ENCODE results near the gene SLC2A4RG. TPM values are rescaled to one million over a fixed set of nuclear protein-coding genes. Genes with fewer than 3 reads are reported as not detected.
"Not testable (repeated sequence)": the region's sequence is repeated elsewhere in the genome, so short reads cannot be mapped to it uniquely, and the experiment has no call there.

SLC2A4RG gene
- total RNA-seq, 2 donors from 2014 or later: 69.3 to 108 TPM

- peaks cover 16% of the 10 kb centered on the region for H3K9me3 ChIP-seq (ENCODE audit: control insufficient read depth, low read length)
- no peak overlapping the region for H3K9ac ChIP-seq (ENCODE audit: extremely low read depth, low read length, poor library complexity, severe bottlenecking)
- H3K27ac Mint-ChIP-seq: no peak overlapping the region
- H3K27me3 Mint-ChIP-seq (ENCODE audit: insufficient read depth): no peaks in the 10 kb centered on the region
- no peak overlapping the region for H3K4me3 Mint-ChIP-seq
- peaks cover 55% of the 10 kb centered on the region for H3K36me3 ChIP-seq (ENCODE audit: control insufficient read depth, insufficient read depth, low read length)
- TF ChIP-seq CTCF (conservative IDR thresholded peaks at IDR 0.05): no peak
- no peaks in the 10 kb centered on the region for H3K27me3 ChIP-seq (ENCODE audit: control insufficient read depth, insufficient read depth, low read length, poor library complexity, severe bottlenecking)
- peaks cover 67% of the 10 kb centered on the region for H3K36me3 Mint-ChIP-seq (ENCODE audit: low read depth)
- no peaks in the 10 kb centered on the region for H3K4me1 Mint-ChIP-seq
- no peak overlapping the region for H3K4me3 ChIP-seq (ENCODE audit: low read length)
- peaks cover 19% of the 10 kb centered on the region for H3K9me3 Mint-ChIP-seq
- no peaks in the 10 kb centered on the region for H3K4me1 ChIP-seq (ENCODE audit: control insufficient read depth, insufficient read depth, low read length)
- 96 to 100% methylated on average over 1 of the region's 2 CpGs for WGBS, 2 experiments (ENCODE audit: insufficient coverage in 1 of 2, insufficient read length in 1 of 2)
- no peak overlapping the region for H3K27ac ChIP-seq (ENCODE audit: low read depth, low read length)
- DNase-seq: no peak
Measured at GRCh38 chr20:63718996-63719395, 20.6 kb upstream of the SLC2A4RG start.

DNA sequence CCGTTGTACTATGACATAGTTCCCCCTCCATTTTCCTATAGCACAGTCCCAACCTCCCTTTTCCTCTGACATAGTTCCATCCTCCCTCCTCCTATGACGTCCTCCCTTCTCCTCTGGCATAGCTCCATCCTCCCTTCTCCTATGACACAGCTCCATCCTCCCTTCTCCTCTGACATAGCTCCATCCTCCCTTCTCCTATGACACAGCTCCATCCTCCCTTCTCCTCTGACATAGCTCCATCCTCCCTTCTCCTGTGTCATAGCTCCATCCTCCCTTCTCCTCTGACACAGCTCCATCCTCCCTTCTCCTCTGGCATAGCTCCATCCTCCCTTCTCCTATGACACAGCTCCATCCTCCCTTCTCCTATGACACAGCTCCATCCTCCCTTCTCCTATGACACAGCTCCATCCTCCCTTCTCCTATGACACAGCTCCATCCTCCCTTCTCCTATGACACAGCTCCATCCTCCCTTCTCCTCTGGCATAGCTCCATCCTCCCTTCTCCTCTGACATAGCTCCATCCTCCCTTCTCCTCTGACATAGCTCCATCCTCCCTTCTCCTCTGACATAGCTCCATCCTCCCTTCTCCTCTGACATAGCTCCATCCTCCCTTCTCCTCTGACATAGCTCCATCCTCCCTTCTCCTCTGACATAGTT, 16.5 kb upstream of the SLC2A4RG start:
- H3K27ac Mint-ChIP-seq; H3K4me1 Mint-ChIP-seq; H3K27me3 Mint-ChIP-seq (ENCODE audit: insufficient read depth); H3K4me1 ChIP-seq (ENCODE audit: control insufficient read depth, insufficient read depth, low read length); H3K9ac ChIP-seq (ENCODE audit: extremely low read depth, low read length, poor library complexity, severe bottlenecking); H3K4me3 ChIP-seq (ENCODE audit: low read length); H3K4me3 Mint-ChIP-seq; H3K27ac ChIP-seq (ENCODE audit: low read depth, low read length); DNase-seq; H3K27me3 ChIP-seq (ENCODE audit: control insufficient read depth, insufficient read depth, low read length, poor library complexity, severe bottlenecking): not testable (repeated sequence)
- 95 to 96% methylated on average over 2 of the region's 2 CpGs for WGBS, 2 experiments (ENCODE audit: insufficient coverage in 1 of 2, insufficient read length in 1 of 2)
- H3K36me3 ChIP-seq (ENCODE audit: control insufficient read depth, insufficient read depth, low read length): peaks cover 51% of the 10 kb centered on the region
- peaks cover 18% of the 10 kb centered on the region for H3K9me3 Mint-ChIP-seq
- peaks cover 16% of the 10 kb centered on the region for H3K9me3 ChIP-seq (ENCODE audit: control insufficient read depth, low read length)
- H3K36me3 Mint-ChIP-seq (ENCODE audit: low read depth): peaks cover 56% of the 10 kb centered on the region

GRCh38 chr20:63730189-63730733, 9.3 kb upstream of the SLC2A4RG start:
- WGBS, 2 experiments (ENCODE audit: insufficient coverage in 1 of 2, insufficient read length in 1 of 2): 93 to 97% methylated on average over 18 of the region's 18 CpGs
- not testable (repeated sequence) for H3K9ac ChIP-seq (ENCODE audit: extremely low read depth, low read length, poor library complexity, severe bottlenecking); H3K27me3 Mint-ChIP-seq (ENCODE audit: insufficient read depth); H3K9me3 Mint-ChIP-seq; DNase-seq; H3K27me3 ChIP-seq (ENCODE audit: control insufficient read depth, insufficient read depth, low read length, poor library complexity, severe bottlenecking); H3K27ac ChIP-seq (ENCODE audit: low read depth, low read length); H3K4me1 Mint-ChIP-seq; H3K4me3 ChIP-seq (ENCODE audit: low read length); H3K4me3 Mint-ChIP-seq; H3K4me1 ChIP-seq (ENCODE audit: control insufficient read depth, insufficient read depth, low read length); H3K9me3 ChIP-seq (ENCODE audit: control insufficient read depth, low read length); H3K27ac Mint-ChIP-seq
- peaks cover 36% of the 10 kb centered on the region for H3K36me3 Mint-ChIP-seq (ENCODE audit: low read depth)
- peaks cover 50% of the 10 kb centered on the region for H3K36me3 ChIP-seq (ENCODE audit: control insufficient read depth, insufficient read depth, low read length)

DNA sequence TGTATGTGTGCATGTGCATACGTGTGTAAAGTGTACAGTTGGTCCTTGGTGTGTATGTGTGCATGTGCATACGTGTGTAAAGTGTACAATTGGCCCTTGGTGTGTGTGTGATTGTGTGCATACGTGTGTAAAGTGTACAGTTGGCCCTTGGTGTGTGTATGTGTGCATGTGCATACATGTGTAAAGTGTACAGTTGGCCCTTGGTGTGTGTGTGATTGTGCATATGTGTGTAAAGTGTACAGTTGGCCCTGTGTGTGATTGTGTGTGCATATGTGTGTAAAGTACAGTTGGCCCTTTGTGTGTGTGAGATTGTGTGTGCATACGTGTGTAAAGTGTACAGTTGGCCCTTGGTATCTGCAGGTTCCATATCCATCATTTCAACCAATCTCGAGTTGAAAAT, 8.2 kb upstream of the SLC2A4RG start:
- no peak for TF ChIP-seq CTCF (conservative IDR thresholded peaks at IDR 0.05)
- Histone ChIP-seq H3K4me3 (ENCODE audit: low read length) (no peak overlapping the region), H3K27me3 (ENCODE audit: control insufficient read depth, insufficient read depth, low read length, poor library complexity, severe bottlenecking) (no peaks in the 10 kb centered on the region), H3K27ac (ENCODE audit: low read depth, low read length) (no peak overlapping the region), H3K9ac (ENCODE audit: extremely low read depth, low read length, poor library complexity, severe bottlenecking) (no peak overlapping the region), H3K9me3 (ENCODE audit: control insufficient read depth, low read length) (no peaks in the 10 kb centered on the region), H3K4me1 (ENCODE audit: control insufficient read depth, insufficient read depth, low read length) (no peaks in the 10 kb centered on the region), H3K36me3 (ENCODE audit: control insufficient read depth, insufficient read depth, low read length) (peaks cover 46% of the 10 kb centered on the region)
- 86 to 100% methylated on average over 1 to 3 of the region's 5 CpGs for WGBS, 2 experiments (ENCODE audit: insufficient coverage in 1 of 2, insufficient read length in 1 of 2)
- no peaks in the 10 kb centered on the region for H3K4me1 Mint-ChIP-seq
- H3K27ac Mint-ChIP-seq: no peak overlapping the region
- DNase-seq: no peak
- H3K27me3 Mint-ChIP-seq (ENCODE audit: insufficient read depth): no peaks in the 10 kb centered on the region
- no peak overlapping the region for H3K4me3 Mint-ChIP-seq
- no peaks in the 10 kb centered on the region for H3K9me3 Mint-ChIP-seq
- peaks cover 35% of the 10 kb centered on the region for H3K36me3 Mint-ChIP-seq (ENCODE audit: low read depth)
